HCT116 (cell line): Measurements from ENCODE around the gene RAD18. TPM values are rescaled to one million over a fixed set of nuclear protein-coding genes. Genes with fewer than 3 reads are reported as not detected.

Experiments used
- ATAC-seq: fragments of 200-7000 bp; cut with Tn5 transposase; 2 replicates; pipeline ENCODE4 v1.9.1; 2020; ENCODE audit warnings: mild to moderate bottlenecking, moderate library complexity
- BruUV-seq: library from RNA; stranded (reverse); fragments of 400-500 nt; replicated peaks from 2 replicates; lab custom pipeline; 2021; lab: Mats Ljungman, UMichigan
- CTCF ChIA-PET: fragments of 300-600 bp; sonication (Branson Sonifier 250); formaldehyde crosslinking; loops from one replicate; lab custom pipeline; 2021; ENCODE audit warnings: antibody characterized with exemption; lab: Charles Lee
- POLR2A ChIA-PET: fragments of 300-600, 350-600 bp; sonication (Branson Sonifier 250); formaldehyde crosslinking; loops from one replicate; lab custom pipeline; 2021; ENCODE audit warnings: antibody characterized with exemption; lab: Charles Lee
- RAD21 ChIA-PET, 2 experiments: fragments of 300-600 bp; sonication (Branson Sonifier 250); formaldehyde crosslinking; loops; one replicate each; lab custom pipeline; 2023; ENCODE audit warnings: low total read pairs in 2 of 2; ENCODE audit not compliant: uncharacterized antibody in 2 of 2, unreplicated experiment in 2 of 2, low non-redundant PET in 1 of 2; lab: Charles Lee
- DNase-seq: peaks from one replicate; pipeline ENCODE4 v3.0.0-alpha.2; 2010; ENCODE audit warnings: low read depth, low spot score
- H2AFZ ChIP-seq: fragments of 200-600 bp; shearing (Covaris generic), sonication (generic); 2 replicates; pipeline ENCODE4 v1.6.1; 2017; ENCODE audit warnings: low read depth, mixed run types, mixed read lengths, antibody characterized with exemption, low read length; ENCODE audit not compliant: poor library complexity, severe bottlenecking
- H3K27ac ChIP-seq: 2 replicates; pipeline ENCODE4 v1.5.1; 2012; ENCODE audit warnings: low read depth, low read length
- H3K27me3 ChIP-seq: fragments of 200-600 bp; sonication (generic); 2 replicates; pipeline ENCODE4 v1.6.1; 2016; ENCODE audit warnings: mixed run types, low read length, mixed read lengths; ENCODE audit not compliant: insufficient read depth
- H3K36me3 ChIP-seq, 2 experiments: fragments of 200-500 bp in 1 of 2; fragments of 200-600 bp in 1 of 2; sonication (Bioruptor generic) in 1 of 2; sonication (generic) in 1 of 2; 2 replicates each; pipeline versions ENCODE4 v1.5.1 to v1.6.1; 2014 to 2016; ENCODE audit warnings: low read length in 2 of 2, inconsistent platforms in 1 of 2, mixed read lengths in 1 of 2, mixed run types in 1 of 2; ENCODE audit not compliant: insufficient read depth in 2 of 2, control insufficient read depth in 1 of 2
- H3K4me1 ChIP-seq, 2 experiments: fragments of 200-600 bp in 1 of 2; sonication (generic) in 1 of 2; 2 replicates each; pipeline versions ENCODE4 v1.5.1 to v1.6.1; 2012 to 2017; ENCODE audit warnings: low read length in 2 of 2, inconsistent platforms in 1 of 2, mild to moderate bottlenecking in 1 of 2, mixed read lengths in 1 of 2, mixed run types in 1 of 2, moderate library complexity in 1 of 2; ENCODE audit not compliant: insufficient read depth in 2 of 2, control insufficient read depth in 1 of 2
- H3K4me2 ChIP-seq: fragments of 200-600 bp; sonication (generic); 2 replicates; pipeline ENCODE4 v1.6.1; 2017; ENCODE audit warnings: mixed run types, low read length, mixed read lengths
- H3K4me3 ChIP-seq, 2 experiments: fragments of 200-600 bp in 1 of 2; sonication (generic) in 1 of 2; replicated peaks in 1 of 2; 2 replicates each; pipeline ENCODE4 v1.5.1; 2011 to 2016; ENCODE audit warnings: low read length in 2 of 2, control low read depth in 1 of 2, low read depth in 1 of 2, mild to moderate bottlenecking in 1 of 2, mixed read lengths in 1 of 2, mixed run types in 1 of 2
- H3K79me2 ChIP-seq: fragments of 200-600 bp; sonication (generic); 2 replicates; pipeline ENCODE4 v1.6.1; 2017; ENCODE audit warnings: mild to moderate bottlenecking, mixed run types, low read length, moderate library complexity, mixed read lengths; ENCODE audit not compliant: insufficient read depth
- H3K9ac ChIP-seq: fragments of 200-600 bp; sonication (generic); 2 replicates; pipeline ENCODE4 v1.6.1; 2016; ENCODE audit warnings: low read length, mixed read lengths
- H3K9me2 ChIP-seq: fragments of 200-600 bp; sonication (generic), shearing (Covaris generic); 2 replicates; pipeline ENCODE4 v1.6.1; 2017; ENCODE audit warnings: mixed run types, mild to moderate bottlenecking, moderate library complexity; ENCODE audit not compliant: insufficient read depth
- H3K9me3 ChIP-seq, 2 experiments: fragments of 200-500 bp in 1 of 2; fragments of 200-600 bp in 1 of 2; sonication (Bioruptor generic) in 1 of 2; sonication (generic) in 1 of 2; 2 replicates each; pipeline ENCODE4 v1.6.1; 2014 to 2017; ENCODE audit warnings: low read length in 2 of 2, mixed read lengths in 2 of 2, inconsistent platforms in 1 of 2, low read depth in 1 of 2, mild to moderate bottlenecking in 1 of 2, mixed run types in 1 of 2, moderate library complexity in 1 of 2; ENCODE audit not compliant: control insufficient read depth in 1 of 2, insufficient read depth in 1 of 2
- H4K20me1 ChIP-seq: fragments of 200-600 bp; sonication (generic), shearing (Covaris generic); 2 replicates; pipeline ENCODE4 v1.6.1; 2017; ENCODE audit warnings: mixed run types, mild to moderate bottlenecking, moderate library complexity; ENCODE audit not compliant: insufficient read depth
- ATF3 ChIP-seq: IDR thresholded peaks from 2 replicates; pipeline ENCODE4 v1.6.1; 2012
- CBX3 ChIP-seq: IDR thresholded peaks from 2 replicates; pipeline ENCODE4 v1.6.1; 2012; ENCODE audit warnings: low read depth
- CEBPB ChIP-seq: IDR thresholded peaks from 2 replicates; pipeline ENCODE4 v1.6.1; 2012; ENCODE audit warnings: low read depth
- ELF1 ChIP-seq: IDR thresholded peaks from 2 replicates; pipeline ENCODE4 v1.6.1; 2012; ENCODE audit warnings: low read depth, borderline replicate concordance
- EZH2phosphoT487 ChIP-seq: fragments of 200-600 bp; IDR thresholded peaks from 2 replicates; pipeline ENCODE4 v1.6.1; 2018; ENCODE audit warnings: antibody characterized with exemption, borderline replicate concordance
- FOSL1 ChIP-seq: IDR thresholded peaks from 2 replicates; pipeline ENCODE4 v1.6.1; 2012; ENCODE audit warnings: low read depth
- POLR2AphosphoS5 ChIP-seq: IDR thresholded peaks from 2 replicates; pipeline ENCODE4 v1.6.1; 2011; ENCODE audit warnings: mild to moderate bottlenecking, low read depth, low read length, moderate library complexity
- RAD21 ChIP-seq: IDR thresholded peaks from 2 replicates; pipeline ENCODE4 v1.6.1; 2012; ENCODE audit warnings: low read depth, mild to moderate bottlenecking
- SIN3A ChIP-seq: IDR thresholded peaks from 2 replicates; pipeline ENCODE4 v1.6.1; 2012; ENCODE audit warnings: low read depth
- SP1 ChIP-seq: IDR thresholded peaks from 2 replicates; pipeline ENCODE4 v1.6.1; 2012; ENCODE audit warnings: low read depth
- TCF7L2 ChIP-seq: IDR thresholded peaks from 2 replicates; pipeline ENCODE4 v1.7.0; 2011; ENCODE audit warnings: borderline replicate concordance, inconsistent platforms; ENCODE audit not compliant: insufficient read depth, insufficient read length; ENCODE audit errors: extremely low read depth
- YY1 ChIP-seq: IDR thresholded peaks from 2 replicates; pipeline ENCODE4 v1.6.1; 2011; ENCODE audit warnings: low read length, low read depth, moderate library complexity, mild to moderate bottlenecking; ENCODE audit not compliant: insufficient replicate concordance; ENCODE audit errors: extremely low read depth
- ZBTB33 ChIP-seq: IDR thresholded peaks from 2 replicates; pipeline ENCODE4 v1.6.1; 2011; ENCODE audit warnings: mild to moderate bottlenecking, low read length, moderate library complexity; ENCODE audit not compliant: insufficient replicate concordance; ENCODE audit errors: extremely low read depth
- ZFX ChIP-seq: fragments of 450-650 bp; IDR thresholded peaks from 2 replicates; pipeline ENCODE4 v1.6.1; 2017
- ZNF274 ChIP-seq: fragments of 200-500 bp; sonication (Bioruptor generic); IDR thresholded peaks from 2 replicates; pipeline ENCODE4 v1.6.1; 2014; ENCODE audit warnings: mild to moderate bottlenecking, low read depth, low read length, inconsistent platforms
- intact Hi-C: fragments of 100-400 bp; cut with micrococcal nuclease; formaldehyde crosslinking; loops from 2 replicates; pipeline ENCODE4 v1.10.0; 2022
- total RNA-seq: library from RNA; stranded (reverse); gene quantifications from one replicate; pipeline ENCODE4 v1.2.1, GENCODE V29; 2021; ENCODE audit not compliant: unreplicated experiment

Gene RAD18
- total RNA-seq, 1 experiment from 2014 or later, result 28.7 TPM

GRCh38 chr3:8884630-8885290, 78.5 kb downstream of the RAD18 start:
- CTCF ChIA-PET, result no interaction called here
- no TSS peak for BruUV-seq
- no peak overlapping the region for H3K9ac ChIP-seq
- no peaks in the 10 kb centered on the region for H3K79me2 ChIP-seq
- intact Hi-C loops, result no loop called here
- no peak for DNase-seq
- no peak for TF ChIP-seq SIN3A
- no peak for TF ChIP-seq CBX3
- no peak for TF ChIP-seq CEBPB
- no peak for TF ChIP-seq ZNF274
- no peak for TF ChIP-seq ZFX
- TF ChIP-seq SP1, result no peak
- no peak for TF ChIP-seq TCF7L2
- no peak for TF ChIP-seq POLR2AphosphoS5
- no peak for TF ChIP-seq ATF3
- no peak for TF ChIP-seq FOSL1
- no peak for TF ChIP-seq RAD21
- no peak for TF ChIP-seq ZBTB33
- TF ChIP-seq ELF1, result no peak
- TF ChIP-seq EZH2phosphoT487, result no peak
- no peak for TF ChIP-seq YY1
- no peak overlapping the region for H3K27ac ChIP-seq
- H3K9me2 ChIP-seq, result no peaks in the 10 kb centered on the region
- H3K27me3 ChIP-seq, result no peaks in the 10 kb centered on the region
- no peak overlapping the region for H3K4me2 ChIP-seq
- no peaks in the 10 kb centered on the region for H3K4me1 ChIP-seq
- H2AFZ ChIP-seq, result no peak overlapping the region
- no peaks in the 10 kb centered on the region for H3K9me3 ChIP-seq
- ATAC-seq, result no peak
- RAD21 ChIA-PET, result no interaction called here
- H3K4me3 ChIP-seq, result no peak overlapping the region
- H4K20me1 ChIP-seq, result no peaks in the 10 kb centered on the region
- peaks cover 0 to 12% of the 10 kb centered on the region in 2 experiments; a peak in 1 of 4 replicates for H3K36me3 ChIP-seq
- POLR2A ChIA-PET, result no interaction called here
